OCI-M2 (cell line): Measurements from ENCODE around the gene MLLT3.

Source experiments
- DNase-seq: peaks from one replicate; lab custom pipeline; 2025; ENCODE audit not compliant: unreplicated experiment; lab: John Stamatoyannopoulos, UW

The MLLT3 gene

DNA sequence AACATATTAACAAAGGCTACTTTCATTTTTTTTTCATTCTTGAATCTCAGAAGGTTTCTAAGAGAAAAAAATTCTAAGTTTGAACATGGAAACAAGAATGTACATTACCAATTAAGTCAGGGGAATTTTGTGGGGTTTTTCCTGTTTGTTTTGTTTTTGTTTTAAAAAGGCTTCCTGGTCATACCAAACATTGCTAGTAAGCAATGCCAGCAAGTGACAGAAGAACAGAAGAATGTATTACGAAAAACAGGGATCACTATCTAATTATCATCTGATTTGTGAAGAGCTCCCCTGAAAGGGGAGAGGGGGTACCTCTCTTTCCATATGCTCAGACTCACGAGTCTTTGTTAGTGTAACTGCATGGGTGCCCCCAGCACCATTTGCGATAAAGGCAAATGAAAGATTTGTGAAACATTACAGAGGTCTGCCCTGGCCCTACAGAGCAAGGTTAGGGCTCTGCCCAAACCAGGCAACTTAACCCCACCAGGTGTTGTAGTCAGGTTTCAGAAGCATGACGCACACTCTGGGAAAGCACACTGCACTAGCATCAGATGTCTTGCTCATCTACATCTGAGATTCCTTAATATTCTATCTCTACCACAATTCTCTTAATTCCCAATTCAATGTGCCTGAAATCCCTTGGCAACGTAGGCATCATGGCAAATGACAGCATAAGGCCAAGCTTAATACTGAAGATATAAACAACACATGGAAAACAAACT is 268.2 kb downstream of the MLLT3 start:
- DNase-seq: no peak

GRCh38 chr9:20353524-20353923 is 268.8 kb downstream of the MLLT3 start:
- no peak for DNase-seq

DNA sequence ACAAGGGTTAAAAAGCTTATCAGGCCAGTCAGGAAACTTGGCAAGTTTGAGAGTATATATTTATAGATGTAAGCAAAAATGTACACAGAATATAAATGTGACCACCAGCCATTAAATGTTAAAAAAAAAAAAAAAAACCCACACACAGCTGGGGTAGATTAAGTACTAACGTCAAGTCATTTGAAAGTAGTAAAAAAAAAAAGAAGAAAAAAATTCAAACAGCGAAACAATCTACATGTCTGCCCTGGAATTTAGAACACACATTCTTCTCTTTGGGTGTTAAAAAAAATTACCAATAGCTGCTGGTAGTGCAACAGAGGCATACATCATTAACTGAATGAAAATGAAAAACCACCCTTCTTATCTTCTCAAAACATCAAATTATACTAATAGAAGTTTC is 269.7 kb downstream of the MLLT3 start:
- no peak for DNase-seq

DNA sequence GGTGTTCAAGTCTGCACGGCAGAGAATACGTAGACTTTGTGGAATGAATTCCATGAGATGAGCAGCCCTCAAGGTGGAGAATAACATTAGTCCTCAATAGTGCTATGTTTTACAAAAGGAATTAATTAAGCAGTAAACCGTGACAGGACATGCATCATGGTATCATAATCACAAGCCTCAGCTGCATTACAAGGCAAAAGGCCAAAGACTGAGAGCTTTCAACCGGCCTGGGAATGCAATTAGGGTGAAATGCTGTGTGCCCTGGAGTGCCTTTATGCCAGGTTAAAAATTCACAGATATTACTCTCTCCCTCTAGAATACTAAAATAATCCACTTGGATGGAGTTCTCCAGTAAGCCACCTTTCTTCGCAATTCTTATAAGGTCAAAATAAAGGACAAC is 270.6 kb downstream of the MLLT3 start:
- DNase-seq: no peak

GRCh38 chr9:20349568-20349967 is 272.7 kb downstream of the MLLT3 start:
- DNase-seq: no peak

GRCh38 chr9:20343325-20343724 is 279.0 kb downstream of the MLLT3 start:
- DNase-seq: no peak

- DNase-seq: no peak
Observed at GRCh38 chr9:20340511-20340861, 281.8 kb downstream of the MLLT3 start.

DNA sequence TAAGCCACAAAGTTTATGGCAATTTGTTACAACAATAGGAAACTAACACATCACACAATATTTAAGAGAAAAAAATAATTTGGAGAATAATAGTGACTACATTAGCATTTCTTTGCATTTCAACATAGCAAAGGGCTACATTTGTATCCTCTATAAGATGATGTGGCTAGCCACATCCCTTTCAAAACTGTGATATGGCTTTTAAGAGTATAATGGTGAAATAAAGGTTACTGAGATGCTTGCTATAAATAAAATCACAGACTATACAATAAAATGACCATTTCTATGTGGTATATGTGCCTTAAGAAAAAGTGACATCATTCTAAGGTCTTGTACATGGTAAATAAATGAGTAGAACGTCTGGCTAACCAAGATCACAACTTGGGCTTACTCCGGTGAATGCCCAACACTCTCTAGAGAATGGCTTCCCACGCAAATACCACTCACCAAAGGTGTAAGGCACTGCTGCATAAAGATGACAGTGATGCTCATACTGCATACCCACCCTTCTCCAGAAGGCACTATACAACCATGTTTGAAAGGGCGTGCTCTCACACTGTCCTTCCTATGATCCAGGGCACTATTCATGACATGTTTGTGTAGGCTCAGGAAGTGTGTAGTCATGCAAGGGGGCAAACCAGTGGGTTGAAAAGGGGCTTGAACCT is 286.5 kb downstream of the MLLT3 start:
- DNase-seq: no peak

DNA sequence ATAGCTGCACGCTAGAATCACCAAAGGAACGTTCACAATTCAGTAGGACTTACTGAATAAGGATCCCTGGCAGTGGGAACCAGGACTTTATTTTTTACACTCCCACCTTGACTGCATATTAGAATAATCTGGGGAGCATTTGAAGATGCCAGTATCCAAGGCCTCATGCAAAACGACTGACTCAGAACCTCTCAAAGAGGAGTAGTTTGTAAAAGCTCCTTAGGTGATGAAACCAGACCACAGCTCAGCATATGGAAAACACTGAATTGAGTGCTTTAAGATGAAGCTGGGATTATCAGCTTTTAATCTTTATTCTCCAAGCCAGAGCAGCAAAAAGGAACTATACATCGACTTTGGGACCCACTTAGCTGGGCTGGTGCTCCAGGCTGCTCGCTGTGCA is 288.3 kb downstream of the MLLT3 start:
- no peak for DNase-seq

DNA sequence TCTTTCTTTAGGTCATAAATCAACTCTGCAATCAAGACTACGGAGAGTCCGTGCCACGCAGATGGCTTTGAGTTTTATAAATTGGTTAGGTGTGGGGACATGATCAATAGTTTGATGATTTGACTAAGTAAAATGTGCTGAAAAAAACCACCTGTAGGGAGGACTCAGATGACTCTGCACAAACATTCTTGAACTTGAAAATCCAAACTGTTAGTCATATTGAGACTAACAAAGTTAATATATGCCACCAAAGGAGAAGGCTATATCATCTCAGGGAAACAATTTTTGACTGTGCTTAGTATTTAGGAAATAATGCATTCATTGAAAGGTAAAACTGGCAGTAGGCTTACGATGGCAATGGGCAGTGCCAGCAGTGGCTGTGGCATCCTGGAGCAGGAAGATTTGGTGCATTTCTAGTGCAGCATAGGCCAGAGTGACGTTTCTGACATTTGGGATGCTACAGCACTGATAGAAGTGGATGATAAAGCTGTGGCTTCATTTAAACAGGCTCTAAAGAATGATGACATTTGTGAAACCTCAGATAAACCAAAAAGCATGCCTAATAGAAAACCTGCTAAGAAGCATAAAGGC is 291.1 kb downstream of the MLLT3 start:
- no peak for DNase-seq

GRCh38 chr9:20330688-20331087 is 291.6 kb downstream of the MLLT3 start:
- DNase-seq: no peak

DNA sequence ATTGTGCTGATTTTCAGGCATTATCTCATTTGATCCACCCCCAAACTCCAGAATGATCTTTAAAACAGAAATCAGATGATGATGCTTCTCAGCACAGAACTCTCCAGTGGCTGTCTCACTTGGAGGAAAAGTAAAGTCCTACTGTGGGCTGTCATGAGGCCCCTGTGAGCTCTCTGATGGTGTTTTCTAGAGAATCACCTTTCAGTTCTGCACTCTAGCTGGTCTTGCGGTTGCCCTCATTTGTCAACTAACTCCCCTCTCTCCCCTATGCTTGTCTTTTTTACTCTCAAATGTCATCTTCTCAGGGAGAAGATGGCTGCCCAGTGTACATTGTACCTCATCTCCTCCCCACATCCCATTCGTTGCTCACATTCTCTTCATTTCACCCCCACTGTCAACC is 295.8 kb downstream of the MLLT3 start:
- no peak for DNase-seq

GRCh38 chr9:20325008-20325407 is 297.3 kb downstream of the MLLT3 start:
- no peak for DNase-seq

- DNase-seq: no peak
Observed at GRCh38 chr9:20322212-20322611, 300.1 kb downstream of the MLLT3 start.

DNA sequence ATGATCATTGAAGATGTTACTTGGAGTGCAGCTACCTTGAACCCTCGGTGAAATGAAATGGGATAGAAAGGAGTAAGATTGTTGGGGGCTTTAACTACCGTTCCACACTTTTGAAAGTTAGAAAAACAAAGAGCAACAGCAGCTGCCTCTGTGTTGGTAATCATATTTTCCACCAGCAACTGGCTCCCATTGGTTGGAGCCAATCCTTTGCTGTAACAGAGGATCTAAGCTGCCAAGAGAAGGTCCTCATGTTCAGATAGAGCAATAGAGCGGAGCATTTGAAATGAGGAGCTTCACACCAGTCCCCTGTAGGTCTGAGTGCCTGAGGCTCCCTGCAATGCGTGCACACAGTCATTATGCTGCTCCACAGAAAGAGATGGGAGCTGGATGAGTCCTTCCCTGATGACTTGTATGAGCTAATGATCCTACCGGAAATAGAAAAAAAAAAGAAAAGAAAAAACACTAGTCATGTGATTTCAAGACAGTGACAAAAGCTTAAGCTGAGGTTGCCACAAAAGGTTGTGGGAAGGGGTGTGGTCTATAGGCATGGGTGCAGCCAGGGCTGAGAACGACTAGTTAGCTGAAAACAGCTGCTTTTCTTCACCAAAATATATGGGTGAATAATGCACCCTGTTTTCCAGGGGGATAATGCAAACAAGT is 300.7 kb downstream of the MLLT3 start:
- DNase-seq: no peak

DNA sequence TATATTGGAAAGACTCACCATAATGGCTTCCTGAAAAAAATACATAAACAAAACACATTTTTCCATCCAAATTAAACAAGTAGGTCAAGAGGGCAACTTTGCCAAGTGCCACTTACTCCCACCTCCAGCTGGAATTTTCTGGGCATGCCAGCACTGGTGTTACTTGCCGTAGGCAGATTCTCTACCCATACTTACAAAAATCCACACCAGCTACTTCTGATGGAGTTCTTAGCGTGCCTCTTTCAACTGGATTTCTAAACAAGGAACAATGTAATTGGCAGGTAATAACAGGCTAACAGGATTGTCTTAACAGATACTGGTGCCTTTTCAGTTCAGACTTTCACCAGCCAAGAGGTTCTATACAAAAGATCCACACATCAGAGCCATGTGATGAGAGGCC is 301.4 kb downstream of the MLLT3 start:
- no peak for DNase-seq

GRCh38 chr9:20319641-20320337 is 302.5 kb downstream of the MLLT3 start:
- DNase-seq: no peak

- DNase-seq: no peak
Observed at GRCh38 chr9:20319241-20319640, 303.1 kb downstream of the MLLT3 start.

DNA sequence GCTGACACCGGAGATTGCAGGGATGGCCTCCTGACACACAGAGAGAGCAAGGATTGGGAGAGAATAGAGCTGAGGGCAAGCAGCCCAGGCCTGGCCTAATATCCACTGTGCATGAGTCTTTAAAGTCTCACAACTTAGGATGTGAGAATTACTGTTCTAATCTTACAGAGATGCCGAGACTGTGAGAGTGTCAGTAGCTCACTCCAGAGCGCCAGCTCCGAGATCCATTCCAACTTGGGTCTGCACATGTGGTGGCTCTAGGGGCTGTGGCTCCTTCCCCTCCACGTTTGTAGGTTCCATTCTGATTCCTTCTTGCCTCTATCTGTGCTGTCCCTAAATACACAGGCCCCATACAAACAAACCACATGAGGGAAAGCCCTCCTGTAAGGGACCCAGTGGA is 304.6 kb downstream of the MLLT3 start:
- DNase-seq: no peak

GRCh38 chr9:20316372-20316771 is 305.9 kb downstream of the MLLT3 start:
- no peak for DNase-seq

- DNase-seq: no peak
Observed at GRCh38 chr9:20315677-20316076, 306.6 kb downstream of the MLLT3 start.
